Gastroesophageal sphincter (tissue), 3 donors: ENCODE data around the gene SAP30L.

Experiments used
- CTCF ChIP-seq, 4 experiments: fragments of 200-600 bp in 2 of 4; fragments of 450-650 bp in 2 of 4; sonication (generic) in 1 of 4; IDR thresholded peaks; one replicate each; pipeline ENCODE4 v1.5.1; 2017 to 2019; ENCODE audit warnings: antibody characterized with exemption in 4 of 4, mild to moderate bottlenecking in 2 of 4, moderate library complexity in 2 of 4
- EP300 ChIP-seq: sonication (generic); formaldehyde crosslinking; IDR thresholded peaks from one replicate; pipeline ENCODE4 v1.6.1; 2017; ENCODE audit warnings: antibody characterized with exemption, mild to moderate bottlenecking
- POLR2A ChIP-seq, 2 donors: fragments of 450-650 bp; IDR thresholded peaks; one replicate each; pipeline ENCODE4 v1.6.1; 2017; ENCODE audit warnings: antibody characterized with exemption in 2 of 2, mild to moderate bottlenecking in 2 of 2, moderate library complexity in 1 of 2
- POLR2AphosphoS5 ChIP-seq: sonication (generic); formaldehyde crosslinking; IDR thresholded peaks from one replicate; pipeline ENCODE4 v1.6.1; 2017; ENCODE audit warnings: antibody characterized with exemption

- no peak for TF ChIP-seq CTCF (IDR thresholded peaks at IDR 0.05)
- no peak for TF ChIP-seq POLR2A (IDR thresholded peaks at IDR 0.05)
- TF ChIP-seq EP300, result no peak
- TF ChIP-seq POLR2AphosphoS5, result no peak
Observed at GRCh38 chr5:154508114-154508513, 62.3 kb downstream of the SAP30L start.
